Measurements from ENCODE around the gene CIB4.

DNA sequence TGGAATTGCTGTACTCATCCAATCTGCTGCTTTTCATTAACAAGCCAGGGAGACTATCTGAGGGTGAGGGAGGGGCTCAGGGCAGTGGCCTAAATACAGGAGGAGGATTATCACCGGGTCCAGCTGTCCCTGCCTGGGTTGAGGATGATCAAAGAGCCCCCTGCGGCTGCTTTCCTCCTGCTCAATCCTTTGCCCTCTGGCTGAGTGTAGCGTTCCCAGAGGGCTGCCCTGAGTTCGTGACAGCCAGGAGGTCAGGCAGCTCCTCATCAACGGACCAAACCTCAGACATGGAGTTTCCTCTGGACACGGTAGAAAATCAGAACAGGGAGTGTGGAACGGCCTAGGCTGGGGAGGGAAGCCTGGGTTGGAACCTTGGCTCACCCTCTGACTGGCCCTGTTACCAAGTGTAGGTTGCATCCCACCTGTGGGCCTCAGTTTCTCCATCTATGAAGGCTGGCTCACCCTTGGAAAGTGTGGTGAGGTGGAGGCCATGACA, 23.5 kb downstream of the CIB4 start:
- TF ChIP-seq, protein P1, sequence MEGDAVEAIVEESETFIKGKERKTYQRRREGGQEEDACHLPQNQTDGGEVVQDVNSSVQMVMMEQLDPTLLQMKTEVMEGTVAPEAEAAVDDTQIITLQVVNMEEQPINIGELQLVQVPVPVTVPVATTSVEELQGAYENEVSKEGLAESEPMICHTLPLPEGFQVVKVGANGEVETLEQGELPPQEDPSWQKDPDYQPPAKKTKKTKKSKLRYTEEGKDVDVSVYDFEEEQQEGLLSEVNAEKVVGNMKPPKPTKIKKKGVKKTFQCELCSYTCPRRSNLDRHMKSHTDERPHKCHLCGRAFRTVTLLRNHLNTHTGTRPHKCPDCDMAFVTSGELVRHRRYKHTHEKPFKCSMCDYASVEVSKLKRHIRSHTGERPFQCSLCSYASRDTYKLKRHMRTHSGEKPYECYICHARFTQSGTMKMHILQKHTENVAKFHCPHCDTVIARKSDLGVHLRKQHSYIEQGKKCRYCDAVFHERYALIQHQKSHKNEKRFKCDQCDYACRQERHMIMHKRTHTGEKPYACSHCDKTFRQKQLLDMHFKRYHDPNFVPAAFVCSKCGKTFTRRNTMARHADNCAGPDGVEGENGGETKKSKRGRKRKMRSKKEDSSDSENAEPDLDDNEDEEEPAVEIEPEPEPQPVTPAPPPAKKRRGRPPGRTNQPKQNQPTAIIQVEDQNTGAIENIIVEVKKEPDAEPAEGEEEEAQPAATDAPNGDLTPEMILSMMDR (conservative IDR thresholded peaks at IDR 0.05 in 1 of 2, IDR thresholded peaks at IDR 0.05 in 1 of 2; ENCODE audit: extremely low read depth in 1 of 2, insufficient read depth in 1 of 2, low read depth in 1 of 2, low read length in 2 of 2), result no peak
- no peak for TF ChIP-seq EZH2 (IDR thresholded peaks at IDR 0.05; ENCODE audit: borderline replicate concordance, low read length)

Data from mammary epithelial cell (primary cell).